Stimulated activated CD4-positive, alpha-beta T cell treated with anti-CD3 and anti-CD28 coated beads, Interleukin-1b, Interleukin-23, amount 100 ng/mL, for 1 hour (primary cell): ENCODE measurements around the gene NINL.
"Not testable (repeated sequence)": the region's sequence is repeated elsewhere in the genome, so short reads cannot be mapped to it uniquely, and the experiment has no call there.

ENCODE experiments used
- DNase-seq, 2 donors: peaks; one replicate each; pipeline ENCODE4 v3.0.0-alpha.2; 2020; ENCODE audit warnings: low read depth in 2 of 2

Gene NINL

DNA sequence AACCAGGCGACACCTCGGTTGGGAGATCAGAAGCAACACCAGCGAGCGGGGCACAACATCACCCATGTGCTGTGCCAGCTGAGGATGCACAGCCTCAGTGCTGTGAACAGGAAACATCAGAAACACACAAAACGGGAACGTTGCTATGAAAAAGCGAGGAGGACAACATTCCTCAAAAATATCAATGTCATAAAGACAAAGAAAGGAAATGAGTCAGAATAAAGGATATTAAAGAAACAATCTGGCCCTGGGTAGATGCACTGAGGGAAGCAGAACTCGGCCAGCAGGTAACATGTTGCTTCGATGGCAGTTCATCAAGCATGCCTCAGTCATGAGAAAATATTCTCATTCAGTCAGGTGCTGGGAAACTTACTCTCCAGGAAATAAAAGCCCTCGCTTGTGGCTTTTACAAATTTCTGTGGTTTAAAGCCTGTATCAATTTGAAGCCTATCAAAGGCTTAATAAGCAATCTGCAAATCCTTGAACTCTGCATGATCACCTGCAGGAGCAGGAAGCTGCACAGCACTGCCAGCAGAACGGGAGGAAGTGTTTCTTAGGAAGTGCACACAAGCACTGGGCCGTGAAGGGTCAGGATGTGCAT, 100.3 kb downstream of the NINL start:
- no peak for DNase-seq

DNA sequence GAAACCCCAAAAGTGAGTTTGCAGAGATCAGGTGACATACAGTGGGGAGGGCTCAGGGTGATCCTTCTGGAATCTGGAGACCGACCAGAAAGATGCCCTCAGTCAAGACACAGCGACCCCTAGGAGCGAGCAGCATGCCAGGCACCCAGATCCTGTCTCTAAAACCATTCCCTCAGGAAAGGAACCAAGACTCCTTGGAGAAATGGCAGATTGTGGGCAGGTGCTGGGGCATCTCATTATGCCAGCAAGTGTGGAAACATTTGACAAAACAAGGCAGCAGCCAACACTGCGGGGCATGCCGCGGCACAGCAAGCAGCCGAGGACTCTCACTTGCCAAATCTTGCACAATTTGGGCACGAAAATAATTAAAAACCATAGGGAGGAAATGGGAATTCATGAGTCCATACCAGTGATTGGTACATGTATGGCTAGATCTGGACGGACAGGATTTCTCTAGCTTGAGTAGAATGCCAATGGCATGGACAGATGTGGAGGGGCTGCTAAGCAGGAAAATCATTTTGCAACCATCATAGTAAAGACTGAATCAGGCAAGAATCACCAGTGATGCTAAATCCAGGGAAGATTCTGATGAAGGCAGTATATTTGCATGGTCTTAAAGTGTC, 101.0 kb downstream of the NINL start:
- no peak for DNase-seq

DNA sequence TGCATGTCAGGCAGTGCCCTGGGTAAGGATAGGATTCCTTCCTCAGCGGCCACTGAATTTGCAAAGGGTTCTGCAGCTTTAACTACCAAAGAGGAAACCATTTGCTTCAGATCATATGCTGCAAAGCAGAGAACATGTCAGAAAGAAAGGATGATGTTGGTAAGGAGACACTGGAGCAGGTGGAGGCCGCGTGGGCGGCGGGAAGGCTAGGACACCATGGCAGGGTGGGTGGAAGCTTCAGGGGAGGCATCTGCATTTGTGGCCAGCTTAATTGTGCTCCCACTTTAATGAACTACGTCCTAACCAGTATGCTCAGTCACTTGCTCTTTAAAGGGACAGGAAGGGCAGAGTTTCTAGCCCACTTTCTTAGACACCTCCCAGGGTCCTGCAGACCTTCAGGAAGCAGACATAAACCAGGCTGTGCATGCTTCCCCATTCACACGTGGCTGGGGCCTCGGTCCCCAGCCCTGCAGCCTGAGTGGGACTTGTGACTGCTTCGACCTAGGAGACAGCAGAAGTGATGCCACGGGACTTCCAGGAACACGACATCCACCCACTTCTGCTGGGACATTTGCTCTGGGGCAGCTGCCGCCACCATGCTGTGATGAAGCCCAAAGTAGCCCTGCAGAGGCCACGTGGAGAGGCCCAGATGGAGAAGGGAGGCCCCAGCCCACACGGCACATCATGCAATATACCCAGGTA, 101.7 kb downstream of the NINL start:
- DNase-seq, result no peak

DNA sequence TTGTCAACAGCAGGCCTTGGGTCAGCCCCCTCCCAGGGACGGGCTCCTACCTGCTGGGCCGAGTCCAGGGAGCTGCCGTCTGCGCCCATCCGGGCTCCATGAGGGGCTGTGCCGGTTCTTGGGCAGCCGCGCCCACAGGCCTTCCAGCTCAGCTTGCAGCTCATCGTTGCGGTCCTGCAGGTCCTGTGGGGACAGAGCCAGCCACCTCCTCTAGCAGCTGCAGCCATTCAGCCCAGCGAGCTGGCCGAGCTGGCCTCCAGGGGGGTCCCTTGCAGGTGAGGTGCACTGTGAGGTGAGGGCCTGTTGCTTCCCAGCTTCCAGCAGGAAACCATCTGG, 103.4 kb downstream of the NINL start:
- no peak for DNase-seq

DNA sequence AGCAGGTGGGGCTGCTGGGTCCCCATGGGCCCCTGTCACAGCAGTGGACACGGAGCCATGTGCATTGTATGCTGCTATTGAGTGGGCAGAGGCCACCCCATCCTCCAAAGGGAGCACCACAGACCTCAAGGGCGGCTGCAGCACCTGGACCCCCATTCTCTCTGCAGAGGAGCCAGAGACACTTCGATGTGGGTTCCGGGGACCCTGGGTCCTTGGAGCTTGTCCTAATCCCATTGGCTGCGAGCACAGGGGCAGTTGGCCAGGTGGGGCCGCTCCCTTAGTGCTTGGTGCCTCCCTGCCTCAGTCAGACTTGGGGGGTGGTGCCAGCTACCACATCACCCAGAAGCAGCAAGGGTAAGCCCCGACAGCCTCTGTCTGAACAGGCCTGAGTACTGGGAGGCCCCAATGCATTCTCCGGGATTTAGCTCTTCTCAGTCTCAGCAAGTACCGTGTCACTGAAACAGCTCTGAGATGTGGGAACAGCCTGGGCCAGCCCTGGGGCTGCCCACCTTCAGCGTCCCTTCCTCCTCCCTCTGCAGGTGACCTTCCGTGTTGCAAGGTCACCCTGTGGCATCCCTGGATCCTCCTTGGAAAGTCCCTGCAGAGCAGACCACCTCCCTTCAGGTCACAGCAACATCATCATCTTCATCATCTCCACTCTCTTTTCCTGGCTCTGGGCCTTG, 104.0 kb downstream of the NINL start:
- no peak for DNase-seq

DNA sequence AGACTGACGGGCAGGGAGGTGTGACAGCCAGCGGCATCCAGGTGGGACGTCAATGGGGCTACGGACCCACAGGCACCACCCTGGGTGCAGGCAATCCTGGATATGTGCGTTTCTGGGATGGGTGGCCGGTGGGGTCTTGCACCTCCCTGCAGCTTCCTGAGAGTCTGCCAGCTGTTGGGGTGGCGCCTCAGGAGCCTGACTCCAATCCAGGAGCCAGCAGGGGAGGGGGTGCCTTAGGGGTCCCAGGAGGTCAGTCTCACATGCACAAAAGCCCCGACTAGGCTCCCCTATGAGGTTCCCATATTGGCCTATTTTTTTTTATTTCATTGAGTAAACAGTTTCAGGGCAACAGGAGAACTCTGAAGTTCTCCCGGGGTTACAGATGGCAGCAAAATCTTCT, 104.5 kb downstream of the NINL start:
- DNase-seq, result no peak

DNA sequence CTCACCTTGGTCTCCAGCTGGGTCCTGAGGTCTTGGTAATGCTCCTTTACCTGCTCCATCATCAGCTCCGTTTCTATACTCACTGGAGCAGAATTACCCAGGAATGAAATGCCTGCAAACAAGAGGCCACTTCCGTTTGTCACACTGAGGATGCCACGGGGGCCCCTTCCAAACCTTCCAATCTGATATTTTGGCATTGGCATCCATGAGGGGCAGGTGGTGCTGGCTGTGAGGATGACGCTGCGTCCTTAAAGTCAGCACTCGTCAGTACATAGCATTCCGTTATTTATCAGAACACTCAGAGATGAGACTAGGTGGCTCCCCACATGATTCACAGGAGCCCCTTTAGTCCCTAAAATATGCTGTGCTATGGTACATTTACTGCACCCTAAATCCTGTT, 105.2 kb downstream of the NINL start:
- no peak for DNase-seq

DNA sequence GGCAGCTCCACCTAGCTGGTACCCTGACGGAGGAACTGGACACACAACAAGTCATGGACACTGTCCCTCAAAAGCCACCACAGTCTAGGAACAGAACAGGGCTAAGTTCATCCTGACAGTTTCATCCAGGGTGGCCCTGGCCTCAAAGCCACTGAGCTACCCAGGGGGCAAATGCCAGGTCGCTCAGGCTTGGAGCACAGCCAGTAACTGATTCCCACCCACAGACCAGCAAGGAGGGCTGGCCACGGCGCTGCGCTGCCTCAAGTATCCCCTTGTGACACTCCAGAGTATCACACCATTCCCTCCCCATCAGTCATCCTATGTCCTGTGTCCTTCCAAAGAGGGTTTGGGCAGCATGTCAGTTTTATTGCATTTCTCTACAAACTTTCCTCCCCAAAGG, 105.7 kb downstream of the NINL start:
- DNase-seq, result no peak

DNA sequence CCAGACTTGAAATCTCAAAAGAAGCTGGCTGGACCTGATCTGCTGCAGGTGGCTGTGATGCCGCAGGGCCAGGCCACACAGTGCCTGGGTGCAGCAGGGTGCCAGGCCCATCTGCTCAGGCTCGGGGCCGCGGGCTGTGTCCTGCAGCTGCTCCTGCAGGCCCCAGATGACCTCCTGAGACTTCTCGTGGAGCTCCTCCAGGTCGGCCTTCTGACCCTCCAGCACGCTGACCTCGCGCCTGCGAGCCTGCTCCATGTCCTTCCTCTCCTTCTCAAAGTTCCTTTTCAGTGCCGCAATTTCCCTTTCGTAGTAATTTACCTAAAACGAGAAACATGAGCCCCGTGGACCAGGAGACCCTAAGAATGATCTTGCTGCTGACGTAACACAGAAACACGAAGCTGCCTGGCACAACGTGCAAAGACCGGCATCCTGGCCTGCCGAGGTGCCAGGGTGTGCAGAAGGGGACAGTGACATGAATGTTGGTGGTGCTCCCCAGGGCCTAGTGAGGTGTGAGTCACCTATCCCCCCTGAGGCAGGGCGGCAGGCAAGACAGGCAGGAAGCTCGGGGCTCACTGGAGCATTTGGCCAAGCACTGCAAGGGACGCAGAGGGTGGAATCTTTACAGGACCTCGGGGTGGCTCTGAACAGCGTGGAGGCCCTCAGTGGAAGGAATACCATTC, 106.3 kb downstream of the NINL start:
- DNase-seq, result no peak

DNA sequence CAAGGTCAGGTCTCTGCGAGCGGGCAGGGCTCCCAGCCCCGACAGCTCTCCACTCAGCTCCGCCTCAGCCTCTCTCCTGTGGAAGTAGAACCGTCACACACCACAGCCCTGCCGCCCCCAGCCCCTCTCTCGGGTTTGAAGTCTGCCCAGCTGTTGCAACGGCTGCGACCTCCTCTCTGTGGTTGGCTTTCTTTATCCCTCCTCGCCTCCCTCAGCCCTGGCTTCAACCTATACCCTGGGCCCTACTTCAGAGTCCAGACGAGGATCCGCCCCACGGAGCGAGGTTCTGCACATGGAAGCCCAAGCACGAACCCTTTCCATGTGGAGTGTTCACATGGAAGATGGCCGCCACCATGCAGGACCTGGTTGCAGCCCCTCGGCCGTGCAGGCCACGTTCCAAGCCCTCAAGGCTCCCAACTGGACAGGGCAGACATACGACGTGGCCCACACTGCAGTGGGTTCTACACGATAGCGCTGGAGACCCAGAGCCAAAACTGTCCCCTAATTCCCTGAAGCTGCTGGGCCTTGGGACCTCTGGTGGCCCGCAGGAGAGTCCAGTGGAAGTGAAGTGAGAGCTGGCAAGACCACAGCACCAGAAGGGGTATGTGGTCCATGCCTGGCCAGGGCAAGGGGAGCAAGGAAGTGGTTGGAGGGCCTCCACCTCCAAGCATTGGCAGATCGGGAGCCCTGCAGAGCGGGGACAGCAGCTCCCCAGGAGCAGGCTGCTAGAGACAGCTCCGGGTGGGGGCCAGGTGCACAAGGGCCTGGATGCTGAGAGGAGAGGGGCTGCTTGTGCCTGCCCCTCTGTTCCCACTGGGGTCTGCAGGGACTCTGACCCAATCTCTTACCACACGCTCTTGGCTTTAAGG, 108.1 kb downstream of the NINL start:
- DNase-seq, result no peak

DNA sequence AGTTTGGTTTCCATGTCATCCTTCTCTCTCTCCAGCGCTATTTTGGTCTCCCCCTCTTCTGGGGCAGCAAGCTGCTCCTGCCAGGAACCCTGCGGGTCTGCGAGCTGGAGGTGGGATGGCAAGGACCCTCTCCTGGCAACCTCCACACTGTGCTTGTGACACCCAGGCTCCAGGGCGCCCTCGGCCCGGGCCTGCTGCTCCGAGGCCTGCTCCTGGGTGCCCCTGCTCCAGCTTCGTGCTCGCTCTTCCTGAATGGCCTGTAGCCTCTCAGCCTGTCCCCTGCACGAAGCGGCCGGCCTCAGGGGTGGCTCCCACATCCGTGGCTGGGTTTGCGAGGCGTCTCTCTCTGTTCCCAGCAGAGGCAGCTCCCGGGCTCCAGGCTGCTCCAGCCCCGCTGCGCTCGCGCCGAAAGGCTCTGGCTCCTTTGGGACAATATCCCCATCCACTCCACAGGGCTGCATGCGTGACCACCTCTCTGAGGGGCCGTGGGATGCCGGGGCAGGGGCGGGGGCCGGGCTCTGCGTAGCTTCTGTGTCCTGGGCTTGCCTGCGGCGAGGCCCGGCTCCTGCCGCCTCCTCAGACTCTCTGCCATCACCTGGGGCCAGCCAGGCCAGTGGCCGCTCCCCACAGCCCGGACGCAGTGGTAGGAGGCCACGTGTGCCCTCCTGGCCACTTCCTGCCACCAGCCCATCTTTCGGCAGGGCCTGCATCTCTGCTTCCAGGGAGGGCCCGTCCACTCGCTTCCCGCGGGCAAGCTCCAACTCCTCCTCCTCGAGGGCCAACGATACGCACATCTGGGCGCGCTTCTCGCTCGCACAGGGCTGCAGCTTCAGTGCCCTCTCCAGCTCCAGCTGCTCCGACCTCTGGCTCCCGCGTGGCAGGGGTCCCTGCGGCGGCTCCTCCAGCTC, 109.0 kb downstream of the NINL start:
- no peak for DNase-seq

DNA sequence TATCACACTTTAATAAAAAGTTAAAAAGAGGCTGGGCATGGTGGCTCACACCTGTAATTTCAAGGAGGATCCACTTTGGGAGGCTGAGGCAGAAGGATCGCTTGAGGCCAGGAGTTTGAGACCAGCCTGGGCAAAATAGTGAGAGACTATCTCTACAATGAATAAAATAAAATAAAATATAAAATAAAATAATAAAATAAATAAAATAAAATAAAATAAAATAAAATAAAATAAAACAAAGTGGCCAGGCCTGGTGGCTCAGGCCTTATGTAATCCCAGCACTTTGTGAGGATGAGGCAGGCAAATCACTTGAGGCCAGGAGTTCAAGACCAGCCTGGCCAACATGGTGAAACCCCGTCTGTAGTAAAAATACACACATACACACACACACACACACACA, 112.0 kb downstream of the NINL start:
- not testable (repeated sequence) for DNase-seq

DNA sequence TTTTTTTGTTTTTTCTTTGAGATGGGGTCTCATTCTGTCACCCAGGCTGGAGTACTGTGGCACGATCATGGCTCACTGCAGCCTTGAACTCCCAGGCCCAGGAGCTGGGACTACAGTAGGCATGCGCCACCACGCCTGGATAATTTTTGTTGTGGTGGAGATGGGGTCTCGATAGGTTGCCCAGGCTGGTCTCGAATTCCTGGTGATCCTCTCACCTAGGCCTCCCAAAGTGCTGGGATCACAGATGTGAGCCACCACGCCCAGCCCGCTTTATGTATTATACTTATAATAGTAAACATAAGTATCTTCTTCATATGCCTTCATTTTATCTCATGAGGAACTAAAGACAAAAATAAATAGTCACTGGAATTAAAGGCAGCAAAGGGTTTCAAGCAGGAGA, 114.3 kb downstream of the NINL start:
- DNase-seq, result no peak

DNA sequence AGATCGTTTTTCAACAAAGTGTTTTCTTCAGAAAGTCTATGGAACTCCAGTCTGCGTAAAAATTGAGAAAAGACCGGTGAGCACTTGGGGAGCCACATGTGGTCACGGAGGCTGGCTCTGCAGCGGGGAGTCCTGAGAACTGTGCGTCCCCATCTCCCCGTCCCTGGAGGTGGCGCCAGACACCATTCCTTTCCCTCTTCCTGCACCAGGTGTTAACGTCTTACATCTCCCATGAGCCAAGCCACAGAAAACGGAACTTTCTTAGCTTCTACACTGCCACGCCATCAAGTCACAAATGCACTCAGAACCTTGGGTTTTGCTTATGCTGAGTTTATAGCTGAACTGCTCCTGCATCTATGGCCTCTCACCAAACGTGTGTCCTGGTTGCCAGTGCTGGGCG, 115.3 kb downstream of the NINL start:
- no peak for DNase-seq

DNA sequence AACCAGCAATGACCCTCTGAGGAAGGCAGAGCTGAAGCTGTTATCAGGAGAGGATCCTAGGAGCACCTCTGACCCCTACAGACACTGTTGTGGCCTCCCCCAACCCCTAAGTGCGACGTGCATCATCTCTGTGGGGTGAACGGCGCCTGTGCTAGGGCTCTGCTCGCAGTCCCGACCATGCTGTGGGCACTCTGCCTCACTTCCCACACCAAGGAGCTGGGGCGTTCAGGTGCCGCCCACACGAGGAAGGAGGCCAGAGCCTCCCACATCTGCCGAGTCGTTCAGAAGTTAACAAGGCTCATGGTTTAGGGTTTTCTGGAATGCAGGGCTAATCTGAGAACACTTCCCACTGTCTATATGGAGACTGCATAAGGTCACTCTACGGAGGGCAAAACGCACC, 115.8 kb downstream of the NINL start:
- no peak for DNase-seq

DNA sequence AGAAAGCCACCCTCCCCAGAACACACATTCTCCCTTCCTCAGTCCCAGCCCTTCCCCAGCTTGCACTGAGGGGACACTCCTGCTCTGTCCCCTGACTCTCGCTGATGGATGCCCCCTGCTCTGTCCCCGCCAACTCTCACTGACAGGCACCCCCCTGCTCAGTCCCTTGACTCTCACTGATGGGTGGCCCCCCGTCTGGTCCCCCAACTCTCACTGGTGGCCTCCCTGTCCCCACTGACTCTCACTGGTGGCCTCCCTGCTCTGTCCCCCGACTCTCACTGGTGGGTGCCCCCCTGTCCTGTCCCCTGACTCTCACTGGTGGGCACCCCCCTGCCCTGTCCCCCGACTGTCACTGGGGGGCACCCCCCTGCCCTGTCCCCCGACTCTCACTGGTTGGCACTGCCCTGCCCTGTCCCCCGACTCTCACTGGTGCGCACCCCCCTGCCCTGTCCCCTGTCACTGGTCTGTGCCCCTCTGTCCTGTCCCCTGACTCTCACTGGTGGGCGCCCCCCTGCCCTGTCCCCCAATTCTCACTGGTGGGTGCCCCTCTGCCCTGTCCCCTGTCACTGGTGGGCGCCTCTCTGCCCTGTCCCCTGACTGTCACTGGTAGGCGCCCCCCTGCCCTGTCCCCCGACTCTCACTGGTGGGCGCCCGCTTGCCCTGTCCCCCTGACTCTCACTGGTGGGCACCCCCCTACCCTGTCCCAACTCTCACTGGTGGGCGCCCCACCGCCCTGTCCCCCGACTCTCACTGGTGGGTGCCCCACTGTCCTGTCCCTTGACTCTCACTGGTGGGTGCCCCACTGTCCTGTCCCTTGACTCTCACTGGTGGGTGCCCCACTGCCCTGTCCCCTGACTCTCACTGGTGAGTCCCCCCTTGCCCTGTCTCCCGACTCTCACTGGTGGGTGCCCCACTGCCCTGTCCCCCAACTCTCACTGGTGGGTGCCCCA, 116.9 kb downstream of the NINL start:
- DNase-seq, result no peak

DNA sequence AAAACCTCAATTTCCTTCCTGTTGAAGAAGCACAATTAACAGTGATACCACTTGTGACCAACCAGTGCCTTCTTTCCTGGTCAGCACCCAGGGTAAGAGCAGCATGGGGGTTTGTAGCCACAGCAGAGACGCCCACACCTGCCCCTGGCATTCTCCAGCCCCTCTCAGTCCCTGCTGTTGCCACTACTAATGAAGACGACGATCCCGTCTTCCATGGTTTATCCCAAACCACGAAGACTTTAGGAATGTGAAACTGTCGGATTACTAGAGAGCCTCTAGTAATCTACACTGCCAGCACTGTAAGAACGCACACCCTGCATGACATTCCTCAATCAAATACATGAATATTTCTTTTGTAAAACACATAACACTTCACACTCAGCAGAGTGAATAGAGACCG, 117.9 kb downstream of the NINL start:
- DNase-seq, result no peak

DNA sequence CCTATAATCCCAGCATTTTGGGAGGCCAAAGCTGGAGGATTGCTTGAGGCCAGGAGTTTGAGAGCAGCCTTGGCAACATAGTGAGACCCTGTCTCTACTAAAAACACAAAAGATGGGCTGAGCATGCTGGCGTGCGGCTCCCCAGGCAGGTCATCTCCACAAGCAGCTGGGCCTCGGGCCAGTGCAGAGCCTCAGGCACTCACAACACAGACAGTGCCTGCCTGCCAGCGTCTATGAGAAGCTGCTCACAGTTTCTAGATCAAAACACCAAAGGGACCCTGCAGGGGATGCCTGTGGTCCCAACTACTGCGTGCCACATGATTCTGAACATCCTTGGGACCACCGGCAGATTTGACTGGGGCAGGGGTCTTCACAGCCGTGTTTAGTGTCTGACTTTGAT, 118.5 kb downstream of the NINL start:
- no peak for DNase-seq
